Astrocyte (in vitro differentiated cells and primary cell): ENCODE results near the gene CD109. TPM values are rescaled to one million over a fixed set of nuclear protein-coding genes. Genes with fewer than 3 reads are reported as not detected.

Source experiments
- DNase-seq: peaks from one replicate; pipeline ENCODE4 v3.0.0-alpha.2; 2010; ENCODE audit warnings: low read depth
- FAIRE-seq: peaks from 2 replicates; lab custom pipeline; 2011; peaks lifted over from hg19 to GRCh38; lab: Jason Lieb, UNC
- H2AFZ ChIP-seq: 2 replicates; pipeline ENCODE4 v1.6.0; 2012; ENCODE audit warnings: low read depth, low read length, inconsistent platforms
- H3K27ac ChIP-seq: 2 replicates; pipeline ENCODE4 v1.5.1; 2011; ENCODE audit warnings: low read depth, low read length, inconsistent platforms
- H3K27me3 ChIP-seq: 2 replicates; pipeline ENCODE4 v1.6.0; 2011; ENCODE audit warnings: low read length, inconsistent platforms; ENCODE audit not compliant: insufficient read depth
- H3K36me3 ChIP-seq: 2 replicates; pipeline ENCODE4 v1.5.1; 2011; ENCODE audit warnings: low read length, inconsistent platforms; ENCODE audit not compliant: insufficient read depth
- H3K4me1 ChIP-seq: 2 replicates; pipeline ENCODE4 v1.5.1; 2011; ENCODE audit warnings: low read length, inconsistent platforms; ENCODE audit not compliant: insufficient read depth
- H3K4me2 ChIP-seq: 2 replicates; pipeline ENCODE4 v1.6.0; 2012; ENCODE audit warnings: low read length, inconsistent platforms
- H3K4me3 ChIP-seq: 2 replicates; pipeline ENCODE4 v1.5.1; 2011; ENCODE audit warnings: low read depth, mild to moderate bottlenecking, low read length, inconsistent platforms; ENCODE audit not compliant: insufficient read depth
- H3K79me2 ChIP-seq: 2 replicates; pipeline ENCODE4 v1.6.0; 2012; ENCODE audit warnings: mild to moderate bottlenecking, low read length, inconsistent platforms; ENCODE audit not compliant: insufficient read depth
- H3K9ac ChIP-seq: 2 replicates; pipeline ENCODE4 v1.6.0; 2012; ENCODE audit warnings: mild to moderate bottlenecking, low read length, inconsistent platforms
- H3K9me3 ChIP-seq: 2 replicates; pipeline ENCODE4 v1.5.1; 2012; ENCODE audit warnings: low read depth, mild to moderate bottlenecking, low read length, inconsistent platforms; ENCODE audit not compliant: insufficient read depth
- H4K20me1 ChIP-seq: 2 replicates; pipeline ENCODE4 v1.6.0; 2012; ENCODE audit warnings: low read length, inconsistent platforms; ENCODE audit not compliant: insufficient read depth
- H3K27ac Mint-ChIP-seq: one replicate; pipeline ENCODE4 v1.8.0; 2021; ENCODE audit warnings: mild to moderate bottlenecking, mixed read lengths; ENCODE audit not compliant: unreplicated experiment
- H3K27me3 Mint-ChIP-seq: one replicate; pipeline ENCODE4 v1.8.0; 2021; ENCODE audit warnings: low read depth, mixed read lengths; ENCODE audit not compliant: unreplicated experiment
- H3K36me3 Mint-ChIP-seq: one replicate; pipeline ENCODE4 v1.8.0; 2021; ENCODE audit warnings: low read depth, mixed read lengths; ENCODE audit not compliant: unreplicated experiment
- H3K4me1 Mint-ChIP-seq: one replicate; pipeline ENCODE4 v1.8.0; 2021; ENCODE audit warnings: low read depth, mixed read lengths; ENCODE audit not compliant: unreplicated experiment
- H3K4me3 Mint-ChIP-seq: one replicate; pipeline ENCODE4 v1.8.0; 2021; ENCODE audit warnings: mild to moderate bottlenecking, moderate library complexity, mixed read lengths; ENCODE audit not compliant: unreplicated experiment
- H3K9me3 Mint-ChIP-seq: one replicate; pipeline ENCODE4 v1.8.0; 2021; ENCODE audit warnings: mild to moderate bottlenecking, mixed read lengths; ENCODE audit not compliant: unreplicated experiment
- EZH2 ChIP-seq: IDR thresholded peaks from 2 replicates; pipeline ENCODE4 v1.6.1; 2012; ENCODE audit warnings: mild to moderate bottlenecking, low read length, inconsistent platforms; ENCODE audit not compliant: insufficient read depth
- total RNA-seq: library from RNA; stranded (reverse); gene quantifications from 2 replicates; pipeline ENCODE4 v1.2.1, GENCODE V29; 2021
- TF ChIP-seq, protein P1 (sequence below): IDR thresholded peaks from 2 replicates; pipeline ENCODE4 v1.5.1; 2011; ENCODE audit warnings: low read depth, mild to moderate bottlenecking, inconsistent platforms, low read length, moderate library complexity; ENCODE audit not compliant: insufficient read depth

The CD109 gene
- total RNA-seq, 1 donor from 2014 or later: 18.3 TPM

DNA sequence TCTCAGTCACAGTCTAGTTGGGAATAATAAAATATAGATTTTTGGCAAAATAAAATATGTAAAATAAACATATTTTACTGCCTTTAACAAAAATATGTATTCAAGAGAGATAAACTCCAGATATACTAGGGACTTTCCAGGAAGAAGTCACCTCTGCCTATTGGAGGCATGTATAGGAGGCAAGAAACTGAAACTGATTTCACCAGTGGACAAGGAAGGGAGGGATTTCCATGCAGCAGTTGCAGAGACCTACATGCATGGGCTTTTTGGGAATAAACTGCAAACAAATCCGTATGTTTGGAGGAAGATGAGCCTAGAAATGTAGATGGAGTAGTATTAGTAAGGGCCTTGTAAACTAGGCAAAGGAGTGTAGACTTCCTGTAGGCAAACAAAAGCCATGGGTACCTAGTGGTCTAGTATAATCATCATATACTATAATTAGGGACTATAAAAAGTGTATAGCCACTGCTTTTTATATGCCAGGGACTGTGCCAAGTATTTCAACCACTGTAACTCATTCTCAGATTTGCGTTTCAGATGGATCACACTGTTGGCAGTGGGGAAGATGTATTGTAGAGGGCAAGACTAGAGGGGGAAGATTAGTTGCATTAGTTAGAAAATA lies 38.9 kb downstream of the CD109 start:
- no peak overlapping the region for H3K9ac ChIP-seq
- Mint-ChIP-seq H3K27me3 (no peaks in the 10 kb centered on the region), H3K36me3 (no peaks in the 10 kb centered on the region), H3K4me3 (no peak overlapping the region), H3K4me1 (no peaks in the 10 kb centered on the region), H3K27ac (no peak overlapping the region), H3K9me3 (no peaks in the 10 kb centered on the region)
- H3K4me2 ChIP-seq: no peak overlapping the region
- FAIRE-seq (no peak), DNase-seq (no peak)
- no peaks in the 10 kb centered on the region for H3K36me3 ChIP-seq
- no peaks in the 10 kb centered on the region for H3K4me1 ChIP-seq
- no peaks in the 10 kb centered on the region for H3K79me2 ChIP-seq
- H3K4me3 ChIP-seq: no peak overlapping the region
- no peaks in the 10 kb centered on the region for H3K9me3 ChIP-seq
- TF ChIP-seq EZH2: no peak
- H2AFZ ChIP-seq: no peak overlapping the region
- H3K27ac ChIP-seq: no peak overlapping the region
- H3K27me3 ChIP-seq: no peaks in the 10 kb centered on the region
- no peaks in the 10 kb centered on the region for H4K20me1 ChIP-seq

DNA sequence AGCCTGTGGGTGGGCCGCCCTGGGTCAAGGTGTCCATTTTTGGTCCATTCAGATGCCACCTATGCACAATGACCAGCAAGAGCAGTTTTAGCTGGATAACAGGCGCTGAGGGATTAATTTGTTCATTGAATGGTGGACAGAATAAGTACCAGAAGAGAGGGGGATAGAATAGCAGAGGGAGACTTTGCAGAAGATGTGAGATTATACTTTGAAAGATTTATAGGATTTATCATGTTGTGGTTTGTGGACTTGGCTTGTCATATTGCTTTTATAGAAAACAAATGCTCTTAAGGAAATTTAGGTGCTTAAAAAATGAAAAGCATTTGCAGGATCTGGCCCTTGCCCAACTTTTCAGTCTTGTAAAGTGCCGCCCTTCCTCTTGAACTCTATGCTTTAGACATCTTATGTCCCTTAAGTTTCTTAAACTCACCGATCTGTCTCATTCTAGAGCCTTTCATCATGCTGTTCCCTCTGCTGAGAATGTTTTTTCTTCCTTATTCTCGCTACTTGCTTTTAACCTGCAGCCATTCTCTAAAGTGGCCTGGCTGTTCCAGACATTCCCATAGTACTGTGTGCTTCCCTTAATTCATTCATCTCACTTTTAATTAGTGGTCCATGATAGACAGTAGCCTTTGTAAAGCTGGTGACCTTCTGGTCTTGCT lies 42.5 kb downstream of the CD109 start:
- H3K36me3 ChIP-seq: no peaks in the 10 kb centered on the region
- FAIRE-seq (no peak), DNase-seq (peak; percentile 27)
- no peaks in the 10 kb centered on the region for H3K79me2 ChIP-seq
- H3K27me3 Mint-ChIP-seq: no peaks in the 10 kb centered on the region
- H3K4me1 Mint-ChIP-seq: no peaks in the 10 kb centered on the region
- H3K27ac ChIP-seq: no peak overlapping the region
- H3K4me3 ChIP-seq: no peak overlapping the region
- H3K9ac ChIP-seq: no peak overlapping the region
- H3K27me3 ChIP-seq: no peaks in the 10 kb centered on the region
- no peaks in the 10 kb centered on the region for H3K9me3 ChIP-seq
- H3K9me3 Mint-ChIP-seq: no peaks in the 10 kb centered on the region
- TF ChIP-seq EZH2: no peak
- TF ChIP-seq, protein P1, sequence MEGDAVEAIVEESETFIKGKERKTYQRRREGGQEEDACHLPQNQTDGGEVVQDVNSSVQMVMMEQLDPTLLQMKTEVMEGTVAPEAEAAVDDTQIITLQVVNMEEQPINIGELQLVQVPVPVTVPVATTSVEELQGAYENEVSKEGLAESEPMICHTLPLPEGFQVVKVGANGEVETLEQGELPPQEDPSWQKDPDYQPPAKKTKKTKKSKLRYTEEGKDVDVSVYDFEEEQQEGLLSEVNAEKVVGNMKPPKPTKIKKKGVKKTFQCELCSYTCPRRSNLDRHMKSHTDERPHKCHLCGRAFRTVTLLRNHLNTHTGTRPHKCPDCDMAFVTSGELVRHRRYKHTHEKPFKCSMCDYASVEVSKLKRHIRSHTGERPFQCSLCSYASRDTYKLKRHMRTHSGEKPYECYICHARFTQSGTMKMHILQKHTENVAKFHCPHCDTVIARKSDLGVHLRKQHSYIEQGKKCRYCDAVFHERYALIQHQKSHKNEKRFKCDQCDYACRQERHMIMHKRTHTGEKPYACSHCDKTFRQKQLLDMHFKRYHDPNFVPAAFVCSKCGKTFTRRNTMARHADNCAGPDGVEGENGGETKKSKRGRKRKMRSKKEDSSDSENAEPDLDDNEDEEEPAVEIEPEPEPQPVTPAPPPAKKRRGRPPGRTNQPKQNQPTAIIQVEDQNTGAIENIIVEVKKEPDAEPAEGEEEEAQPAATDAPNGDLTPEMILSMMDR: no peak
- no peak overlapping the region for H3K4me3 Mint-ChIP-seq
- no peak overlapping the region for H3K4me2 ChIP-seq
- H4K20me1 ChIP-seq: no peaks in the 10 kb centered on the region
- H3K27ac Mint-ChIP-seq: no peak overlapping the region
- no peaks in the 10 kb centered on the region for H3K4me1 ChIP-seq
- no peaks in the 10 kb centered on the region for H3K36me3 Mint-ChIP-seq
- H2AFZ ChIP-seq: no peak overlapping the region

DNA sequence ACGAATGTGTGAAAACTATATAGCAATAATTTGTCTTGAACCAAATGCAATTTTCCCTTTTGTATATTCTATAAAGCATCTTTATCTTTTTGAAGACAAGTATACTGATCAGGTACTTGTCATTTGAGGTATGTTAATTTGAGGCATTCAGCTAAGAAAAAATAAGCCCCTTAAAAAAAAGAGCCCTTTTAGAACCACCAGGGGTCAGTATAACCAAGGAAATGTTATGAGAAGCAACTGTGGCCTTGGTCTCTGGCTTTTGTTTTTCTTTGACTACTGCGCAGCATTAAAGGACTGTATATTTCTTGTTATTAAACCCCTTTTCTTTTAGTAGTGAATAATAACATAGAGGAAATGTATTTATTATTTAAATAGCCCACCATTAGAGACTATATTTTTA lies 43.1 kb downstream of the CD109 start:
- Mint-ChIP-seq H3K36me3 (no peaks in the 10 kb centered on the region), H3K27ac (no peak overlapping the region), H3K27me3 (no peaks in the 10 kb centered on the region), H3K4me1 (peaks cover 1% of the 10 kb centered on the region), H3K4me3 (no peak overlapping the region), H3K9me3 (no peaks in the 10 kb centered on the region)
- H3K4me2 ChIP-seq: no peak overlapping the region
- peak; percentile 76 for FAIRE-seq
- no peak overlapping the region for H3K27ac ChIP-seq
- peak; percentile 40 for DNase-seq
- H3K4me3 ChIP-seq: no peak overlapping the region
- H3K4me1 ChIP-seq: no peaks in the 10 kb centered on the region
- H3K36me3 ChIP-seq: no peaks in the 10 kb centered on the region
- H3K9ac ChIP-seq: no peak overlapping the region
- TF ChIP-seq, protein P1: peak; percentile 91
- no peak for TF ChIP-seq EZH2
- no peaks in the 10 kb centered on the region for H3K27me3 ChIP-seq
- no peaks in the 10 kb centered on the region for H4K20me1 ChIP-seq
- H2AFZ ChIP-seq: no peak overlapping the region
- no peaks in the 10 kb centered on the region for H3K79me2 ChIP-seq
- no peaks in the 10 kb centered on the region for H3K9me3 ChIP-seq
